Keratinocyte (primary cell): ENCODE data around the gene CPED1.

ENCODE experiments used
- CTCF ChIP-seq, 3 experiments: IDR thresholded peaks in 1 of 3; conservative IDR thresholded peaks in 1 of 3; optimal IDR thresholded peaks in 1 of 3; 2 replicates in 2 of 3; 3 replicates in 1 of 3; pipeline versions ENCODE3 to v1.5.1; 2011; ENCODE audit warnings: low read length in 3 of 3, mild to moderate bottlenecking in 3 of 3, moderate library complexity in 2 of 3, control low read depth in 1 of 3, inconsistent platforms in 1 of 3; ENCODE audit not compliant: insufficient read depth in 2 of 3; ENCODE audit errors: extremely low read depth in 1 of 3
- EZH2 ChIP-seq: IDR thresholded peaks from one replicate; pipeline ENCODE4 v1.6.1; 2012; ENCODE audit warnings: inconsistent platforms, mild to moderate bottlenecking, low read length, moderate library complexity

GRCh38 chr7:121101083-121101482 is 112.6 kb downstream of the CPED1 start:
- TF ChIP-seq CTCF (optimal IDR thresholded peaks at IDR 0.05 in 1 of 3, IDR thresholded peaks at IDR 0.05 in 1 of 3, conservative IDR thresholded peaks at IDR 0.05 in 1 of 3; ENCODE audit: extremely low read depth in 1 of 3, insufficient read depth in 2 of 3, low read length in 3 of 3): no peak
- no peak for TF ChIP-seq EZH2
